HUES48 (cell line): Measurements from ENCODE around the gene KLHL30.
"Not testable (repeated sequence)": the region's sequence is repeated elsewhere in the genome, so short reads cannot be mapped to it uniquely, and the experiment has no call there.

Experiments used
- H3K27ac ChIP-seq: one replicate; pipeline ENCODE4 v1.7.0; 2013; ENCODE audit warnings: low read depth, low read length, inconsistent platforms
- H3K27me3 ChIP-seq: 2 replicates; pipeline ENCODE4 v1.6.1; 2013; ENCODE audit warnings: mild to moderate bottlenecking, low read length; ENCODE audit not compliant: control insufficient read depth, insufficient read depth
- H3K36me3 ChIP-seq: 2 replicates; pipeline ENCODE4 v1.6.1; 2013; ENCODE audit warnings: low read length; ENCODE audit not compliant: control insufficient read depth, insufficient read depth
- H3K4me1 ChIP-seq: 2 replicates; pipeline ENCODE4 v1.6.1; 2013; ENCODE audit warnings: mild to moderate bottlenecking, low read length; ENCODE audit not compliant: control insufficient read depth, insufficient read depth
- H3K4me3 ChIP-seq: 2 replicates; pipeline ENCODE4 v1.5.1; 2013; ENCODE audit warnings: mild to moderate bottlenecking, low read depth, low read length
- H3K9ac ChIP-seq: 2 replicates; pipeline ENCODE4 v1.6.1; 2013; ENCODE audit warnings: mild to moderate bottlenecking, low read depth, low read length, moderate library complexity
- H3K9me3 ChIP-seq: 2 replicates; pipeline ENCODE4 v1.6.1; 2013; ENCODE audit warnings: low read length; ENCODE audit not compliant: control insufficient read depth, insufficient read depth

Gene KLHL30

DNA sequence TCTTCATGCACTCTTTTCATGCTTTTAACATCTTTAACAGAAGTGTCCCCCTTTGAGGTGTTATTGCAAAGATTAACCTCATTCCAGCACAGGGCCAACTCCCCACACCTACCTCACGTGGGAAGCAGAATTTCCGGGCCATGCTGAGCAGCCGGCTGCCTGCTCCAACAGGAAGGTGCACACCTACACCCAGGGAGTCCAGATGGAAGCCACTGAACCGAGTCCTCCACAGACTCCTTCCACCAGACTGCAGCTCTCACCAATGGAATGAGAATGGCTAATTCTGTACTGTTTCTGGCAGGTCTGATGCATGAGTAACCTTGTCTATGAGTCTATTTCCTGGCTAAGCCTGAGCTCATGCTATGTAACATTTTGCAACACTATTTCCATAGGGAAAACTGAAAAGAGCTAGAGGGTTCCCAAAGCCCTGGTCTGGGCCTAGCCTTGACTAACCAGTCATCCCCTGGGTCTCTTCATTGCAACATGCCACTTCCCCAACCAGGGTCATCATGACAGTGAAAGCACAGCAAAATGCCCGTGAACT is 31.3 kb downstream of the KLHL30 start:
- peaks cover 53% of the 10 kb centered on the region for H3K36me3 ChIP-seq

DNA sequence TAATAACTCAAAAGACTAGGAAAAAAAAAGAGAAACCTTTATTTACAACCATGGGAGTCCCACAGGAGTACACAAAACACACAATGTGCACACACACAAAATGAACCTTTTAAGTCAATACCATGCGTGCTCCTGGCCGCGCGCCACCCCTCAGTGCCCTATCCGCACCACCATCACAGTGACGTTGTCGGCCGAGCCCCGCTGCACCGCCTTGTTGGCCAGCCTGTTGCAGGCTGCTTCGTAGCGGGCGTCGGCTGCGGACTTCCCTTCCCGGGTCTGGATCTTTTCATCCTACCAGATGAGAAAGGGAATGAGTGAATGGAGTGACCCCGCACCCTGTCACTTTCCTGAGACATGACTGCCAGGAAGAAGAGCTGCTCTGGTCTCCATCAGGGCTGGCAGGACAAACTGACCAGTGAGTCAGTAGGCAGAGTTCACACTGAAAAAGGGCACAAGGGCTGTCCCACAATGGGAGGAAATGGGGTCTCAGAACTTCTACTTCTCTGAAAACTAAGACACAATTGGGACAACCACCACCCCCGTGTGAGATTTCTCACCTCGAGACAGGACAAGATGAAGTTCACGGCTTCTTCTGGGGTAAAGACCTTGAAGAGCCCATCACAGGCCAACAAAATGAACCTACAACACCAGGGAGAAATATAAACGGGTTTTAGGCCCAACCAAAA is 32.1 kb downstream of the KLHL30 start:
- Histone ChIP-seq H3K4me3 (no peak overlapping the region), H3K36me3 (peaks cover 59% of the 10 kb centered on the region), H3K27ac (no peak overlapping the region), H3K27me3 (peaks cover under 1% of the 10 kb centered on the region; the same call in 1 of the 2 replicates), H3K9ac (no peak overlapping the region), H3K9me3 (no peaks in the 10 kb centered on the region), H3K4me1 (no peaks in the 10 kb centered on the region)

More for the DNA sequence above, 31.3 kb downstream of the KLHL30 start:
- Histone ChIP-seq H3K4me3 (no peak overlapping the region), H3K27ac (no peak overlapping the region), H3K27me3 (peaks cover 8% of the 10 kb centered on the region), H3K4me1 (no peaks in the 10 kb centered on the region), H3K9me3 (no peaks in the 10 kb centered on the region), H3K9ac (no peak overlapping the region)

DNA sequence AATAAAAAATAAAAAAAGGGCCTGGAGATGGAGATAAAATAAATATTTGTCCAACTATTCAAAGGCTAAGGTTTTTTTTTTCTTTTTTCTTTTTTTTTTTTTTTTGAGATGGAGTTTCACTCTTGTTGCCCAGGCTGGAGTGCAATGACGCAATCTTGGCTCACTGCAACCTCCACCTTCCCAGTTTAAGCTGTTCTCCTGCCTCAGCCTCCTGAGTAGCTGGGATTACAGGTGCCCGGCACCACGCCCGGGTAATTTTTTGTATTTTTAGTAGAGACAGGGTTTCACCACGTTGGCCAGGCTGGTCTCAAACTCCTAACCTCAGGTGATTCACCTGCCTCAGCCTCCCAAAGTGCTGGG is 32.6 kb downstream of the KLHL30 start:
- not testable (repeated sequence) for H3K4me3 ChIP-seq, H3K9ac ChIP-seq, H3K27me3 ChIP-seq, H3K9me3 ChIP-seq, H3K27ac ChIP-seq, H3K4me1 ChIP-seq
- peaks cover 63% of the 10 kb centered on the region for H3K36me3 ChIP-seq

DNA sequence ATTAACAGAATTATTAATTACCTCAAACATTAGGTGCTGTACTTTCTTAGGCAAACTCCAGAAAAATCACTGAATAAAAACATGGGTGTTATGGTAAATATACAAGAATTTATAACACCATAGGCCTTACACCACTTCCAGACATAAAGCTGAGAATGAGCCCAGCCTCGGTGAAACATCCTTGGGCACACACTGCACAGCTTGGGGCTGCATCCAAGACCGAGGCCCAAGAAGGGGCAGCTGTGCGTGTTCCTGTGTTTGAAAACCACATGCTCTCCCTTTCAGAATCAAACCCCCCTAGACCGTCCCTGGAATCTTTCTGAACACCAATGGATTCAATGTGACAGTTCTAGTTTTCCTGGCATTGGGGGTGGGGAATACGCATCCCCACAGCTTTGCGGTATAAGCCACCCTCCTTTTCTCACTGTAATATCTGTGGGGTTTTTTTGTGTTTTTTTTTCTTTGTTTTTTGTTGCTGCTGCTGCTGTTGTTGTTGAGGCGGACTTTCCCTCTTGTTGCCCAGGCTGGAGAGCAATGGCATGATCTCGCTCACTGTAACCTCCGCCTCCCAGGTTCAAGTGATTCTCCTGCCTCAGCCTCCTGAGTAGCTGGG is 33.2 kb downstream of the KLHL30 start:
- no peaks in the 10 kb centered on the region for H3K9me3 ChIP-seq
- H3K27me3 ChIP-seq: no peaks in the 10 kb centered on the region
- H3K4me1 ChIP-seq: no peaks in the 10 kb centered on the region
- no peak overlapping the region for H3K27ac ChIP-seq
- H3K36me3 ChIP-seq: peaks cover 66% of the 10 kb centered on the region
- H3K9ac ChIP-seq: no peak overlapping the region
- H3K4me3 ChIP-seq: no peak overlapping the region

DNA sequence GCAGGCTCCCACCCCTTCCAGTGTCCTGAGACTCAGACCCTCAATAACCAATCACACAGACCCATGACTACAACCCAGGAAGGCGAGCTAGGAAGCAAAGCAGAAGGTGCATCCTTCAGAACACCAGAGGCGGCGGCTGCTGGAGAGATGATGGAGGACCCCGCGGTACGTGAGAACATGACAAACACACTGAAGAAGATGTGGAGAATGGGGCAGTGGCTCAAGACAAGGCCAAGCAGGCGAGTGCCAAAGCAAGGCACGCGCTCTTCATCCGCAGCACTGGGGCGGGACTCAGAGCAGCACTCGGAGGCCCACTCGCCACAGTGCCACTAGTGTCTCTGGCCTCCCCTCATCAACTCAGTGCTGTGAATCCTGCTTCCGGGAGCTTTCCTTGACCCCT is 34.0 kb downstream of the KLHL30 start:
- Histone ChIP-seq H3K4me3 (no peak overlapping the region), H3K27ac (no peak overlapping the region), H3K27me3 (no peaks in the 10 kb centered on the region), H3K9me3 (no peaks in the 10 kb centered on the region), H3K9ac (no peak overlapping the region), H3K36me3 (peaks cover 74% of the 10 kb centered on the region), H3K4me1 (no peaks in the 10 kb centered on the region)

DNA sequence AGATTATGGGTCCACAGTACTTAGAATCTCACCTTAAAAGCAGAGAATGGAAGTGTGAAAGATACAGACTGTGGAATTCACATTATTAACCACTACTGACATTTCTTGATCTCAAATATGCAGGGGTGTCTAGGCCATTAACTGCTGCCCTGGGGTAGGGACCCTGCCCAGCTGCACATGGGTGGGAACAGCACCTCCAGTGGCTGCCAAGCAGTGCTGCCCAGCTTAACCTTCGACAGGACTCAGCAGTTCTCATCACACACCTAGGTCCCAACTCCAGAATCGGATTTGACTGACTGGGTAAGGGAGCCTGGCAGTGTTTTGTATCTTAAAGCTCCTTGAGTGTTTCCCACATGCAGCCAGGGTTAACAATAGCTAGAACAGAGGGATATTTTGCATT is 35.2 kb downstream of the KLHL30 start:
- H3K4me1 ChIP-seq: no peaks in the 10 kb centered on the region
- H3K9ac ChIP-seq: no peak overlapping the region
- H3K27ac ChIP-seq: no peak overlapping the region
- peaks cover 86% of the 10 kb centered on the region for H3K36me3 ChIP-seq
- H3K9me3 ChIP-seq: no peaks in the 10 kb centered on the region
- H3K27me3 ChIP-seq: no peaks in the 10 kb centered on the region
- no peak overlapping the region for H3K4me3 ChIP-seq

DNA sequence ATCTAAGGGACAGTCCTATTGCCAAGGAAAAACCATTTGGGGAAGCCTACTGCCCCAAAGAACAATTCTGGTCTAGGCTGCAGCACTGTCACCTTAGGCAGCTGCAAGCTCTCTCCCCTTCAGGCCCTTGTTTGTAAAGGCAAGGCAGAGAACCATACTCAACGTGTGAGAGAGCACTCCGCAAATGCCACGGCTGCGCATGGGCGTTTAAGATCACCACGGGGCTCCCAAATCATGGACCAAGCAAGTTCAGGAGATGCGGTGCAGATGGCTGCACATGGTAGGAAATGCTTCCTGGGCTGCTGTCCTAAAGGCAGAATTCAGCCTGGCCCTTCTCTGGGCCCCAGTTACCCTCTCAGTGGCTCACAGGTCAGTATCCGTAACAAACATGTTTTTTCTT is 35.8 kb downstream of the KLHL30 start:
- Histone ChIP-seq H3K9ac (no peak overlapping the region), H3K4me1 (no peaks in the 10 kb centered on the region), H3K4me3 (no peak overlapping the region), H3K27me3 (no peaks in the 10 kb centered on the region), H3K36me3 (peaks cover 86% of the 10 kb centered on the region), H3K9me3 (no peaks in the 10 kb centered on the region), H3K27ac (no peak overlapping the region)

DNA sequence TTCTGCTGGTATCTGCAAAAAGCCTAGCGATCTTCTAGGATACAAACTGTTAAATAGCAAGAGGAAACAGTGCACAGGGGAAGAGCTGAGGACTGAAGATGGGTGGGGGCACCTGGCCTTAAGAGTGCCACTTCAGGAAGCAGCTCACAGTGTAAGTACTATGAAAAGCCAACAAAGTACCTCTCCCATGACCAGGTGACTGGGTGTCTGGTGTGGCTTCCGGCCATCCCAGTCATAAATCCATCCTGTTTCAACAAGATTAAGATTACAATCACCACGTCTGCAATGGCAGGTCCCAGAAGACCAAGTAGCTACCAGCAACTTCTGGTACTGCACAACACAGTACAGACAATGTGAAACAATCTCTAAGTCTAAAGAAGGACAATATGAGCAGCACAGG is 36.2 kb downstream of the KLHL30 start:
- Histone ChIP-seq H3K9me3 (no peaks in the 10 kb centered on the region), H3K4me1 (no peaks in the 10 kb centered on the region), H3K27me3 (no peaks in the 10 kb centered on the region), H3K9ac (no peak overlapping the region), H3K27ac (no peak overlapping the region), H3K36me3 (peaks cover 86% of the 10 kb centered on the region), H3K4me3 (no peak overlapping the region)

DNA sequence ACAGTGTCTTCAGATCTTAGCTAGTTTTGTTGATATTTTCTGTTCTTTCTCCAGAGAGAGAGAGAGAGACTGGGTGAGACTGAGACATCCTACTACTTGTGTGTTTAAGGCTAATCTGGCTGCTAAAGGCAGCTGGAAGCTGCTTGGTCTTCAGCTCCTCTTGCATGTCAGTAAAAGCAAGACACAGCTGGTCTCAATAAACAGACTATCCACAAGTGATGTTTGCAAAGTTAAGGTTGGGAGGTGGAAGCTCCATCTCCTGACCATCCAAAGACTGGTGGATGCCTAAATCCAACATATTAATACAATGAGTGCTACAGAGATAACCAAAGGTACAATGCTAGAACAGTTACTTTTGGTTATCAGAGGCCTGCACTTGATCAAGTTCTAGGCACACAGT is 38.1 kb downstream of the KLHL30 start:
- Histone ChIP-seq H3K4me3 (no peak overlapping the region), H3K27ac (no peak overlapping the region), H3K9me3 (no peaks in the 10 kb centered on the region), H3K27me3 (no peaks in the 10 kb centered on the region), H3K36me3 (peaks cover 90% of the 10 kb centered on the region), H3K4me1 (no peaks in the 10 kb centered on the region), H3K9ac (no peak overlapping the region)

DNA sequence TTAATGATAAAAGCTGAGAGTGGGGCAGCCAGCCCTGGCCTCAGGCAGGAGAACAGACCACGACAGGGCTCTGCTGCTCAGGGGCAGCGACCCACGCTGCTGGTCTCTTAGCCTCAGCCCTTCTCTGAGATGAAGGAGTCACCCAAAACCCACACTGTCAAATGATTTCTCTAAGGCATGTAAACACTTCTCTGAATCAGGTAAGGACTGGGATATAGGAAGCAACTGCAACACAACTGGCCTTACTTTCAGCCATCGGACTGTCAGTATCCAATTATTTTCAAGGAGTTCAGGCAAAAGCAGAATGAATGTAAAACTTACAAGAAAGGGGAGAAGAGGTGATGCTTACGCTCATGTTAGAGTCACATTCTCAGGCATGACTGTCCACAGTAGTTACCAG is 42.1 kb downstream of the KLHL30 start:
- peaks cover 94% of the 10 kb centered on the region for H3K36me3 ChIP-seq

DNA sequence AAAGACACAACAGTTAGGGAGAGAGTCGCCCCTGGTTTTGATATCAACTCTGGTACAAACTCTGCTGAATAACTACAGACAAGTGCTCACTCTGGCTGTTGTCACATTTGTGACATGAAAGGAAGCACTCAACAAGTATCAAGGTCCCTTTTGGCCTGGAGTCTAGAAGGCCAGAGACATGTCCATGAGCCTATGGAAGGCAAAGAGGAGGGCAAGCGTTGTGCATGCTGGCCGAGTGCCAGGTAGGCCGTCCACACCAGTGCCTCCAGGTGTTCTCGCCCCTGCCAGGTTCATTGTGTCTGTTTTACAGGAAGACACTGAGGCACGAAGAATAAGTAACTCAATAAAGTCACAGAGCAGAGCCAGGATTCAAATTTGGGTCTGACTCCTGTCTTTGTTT is 43.9 kb downstream of the KLHL30 start:
- Histone ChIP-seq H3K4me1 (no peaks in the 10 kb centered on the region), H3K27ac (no peak overlapping the region), H3K4me3 (no peak overlapping the region), H3K9ac (no peak overlapping the region), H3K9me3 (no peaks in the 10 kb centered on the region), H3K36me3 (peaks cover 98% of the 10 kb centered on the region), H3K27me3 (no peaks in the 10 kb centered on the region)

More for the DNA sequence above, 42.1 kb downstream of the KLHL30 start:
- no peaks in the 10 kb centered on the region for H3K4me1 ChIP-seq
- no peak overlapping the region for H3K9ac ChIP-seq
- no peak overlapping the region for H3K4me3 ChIP-seq
- H3K27ac ChIP-seq: no peak overlapping the region
- no peaks in the 10 kb centered on the region for H3K9me3 ChIP-seq
- H3K27me3 ChIP-seq: no peaks in the 10 kb centered on the region
